OCI-M1 (cell line): Measurements from ENCODE around the gene IDH3A.
A peak's percentile ranks its signal among the peaks of the same experiment; 100 is the strongest.
"Not testable (repeated sequence)": the region's sequence is repeated elsewhere in the genome, so short reads cannot be mapped to it uniquely, and the experiment has no call there.

Source experiments
- DNase-seq: peaks from one replicate; lab custom pipeline; 2025; lab: John Stamatoyannopoulos, UW

Gene IDH3A

GRCh38 chr15:78129751-78130287 is 19.3 kb upstream of the IDH3A start:
- DNase-seq = no peak

DNA sequence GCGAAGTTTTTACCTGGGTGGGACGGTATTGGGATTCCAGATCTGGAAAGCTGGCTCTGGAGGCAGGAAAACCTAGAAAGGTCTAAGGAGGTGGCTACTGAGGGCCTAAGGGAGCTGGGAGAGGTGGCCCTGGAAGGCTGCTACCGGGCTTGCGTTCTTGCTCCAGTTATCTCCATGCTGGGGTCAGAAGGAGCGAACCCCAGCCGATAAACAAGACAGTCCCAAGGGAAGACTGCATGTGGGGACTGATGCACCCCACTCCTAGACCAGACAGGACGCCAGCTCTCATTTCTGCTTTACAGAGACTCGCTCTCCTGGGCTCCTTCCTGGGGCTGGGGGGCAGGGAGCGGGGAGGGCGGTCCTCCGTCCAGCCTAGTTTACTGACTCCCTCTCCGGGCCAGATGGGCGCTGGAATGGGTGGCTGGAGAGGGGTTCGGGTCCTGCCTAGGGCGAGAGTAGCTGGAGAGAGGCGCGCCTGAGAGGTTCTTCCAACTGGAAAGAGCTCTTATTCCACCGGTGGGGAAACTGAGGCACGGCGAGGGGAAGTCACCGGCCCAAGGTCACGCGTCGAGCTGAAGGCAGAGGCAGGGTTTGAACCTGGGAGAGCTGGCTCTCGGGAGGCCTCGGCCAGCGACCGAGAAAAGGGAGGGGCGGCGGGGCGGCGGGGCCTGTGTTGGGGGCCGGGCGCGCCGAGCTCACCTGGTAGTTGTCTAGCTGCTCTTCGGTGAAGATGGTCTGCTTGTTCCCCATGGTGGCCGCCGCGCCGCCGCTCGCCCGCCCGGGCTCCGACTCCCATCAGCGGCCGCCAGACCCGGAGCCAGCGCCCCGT is 18.5 kb upstream of the IDH3A start:
- no peak for DNase-seq

GRCh38 chr15:78131295-78132061 is 17.7 kb upstream of the IDH3A start, which contains the start of gene CIB2:
TSS of gene CIB2 (minus strand) at chr15:78131445. CDS start at chr15:78131215, 230 bp downstream.
- peak; percentile 81 for DNase-seq

DNA sequence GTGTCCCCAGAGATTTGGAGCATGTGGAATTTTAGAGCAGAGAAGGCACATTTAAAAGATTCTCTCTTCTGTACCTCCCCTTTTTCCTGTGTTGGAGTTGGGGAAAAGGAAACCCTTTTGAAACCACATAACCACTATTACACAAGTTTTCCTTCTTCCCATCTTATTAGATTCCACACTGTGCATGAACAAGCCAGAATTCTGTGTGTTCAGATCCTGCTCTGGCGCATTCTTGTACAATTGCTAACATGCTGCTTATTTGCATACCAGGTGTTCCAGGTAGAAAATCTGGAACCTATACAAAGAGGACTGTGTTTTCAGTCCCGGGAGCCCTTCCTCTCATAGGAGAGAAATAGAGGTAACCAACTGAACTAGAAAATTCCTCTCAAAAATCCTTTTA is 15.4 kb upstream of the IDH3A start:
- no peak for DNase-seq

DNA sequence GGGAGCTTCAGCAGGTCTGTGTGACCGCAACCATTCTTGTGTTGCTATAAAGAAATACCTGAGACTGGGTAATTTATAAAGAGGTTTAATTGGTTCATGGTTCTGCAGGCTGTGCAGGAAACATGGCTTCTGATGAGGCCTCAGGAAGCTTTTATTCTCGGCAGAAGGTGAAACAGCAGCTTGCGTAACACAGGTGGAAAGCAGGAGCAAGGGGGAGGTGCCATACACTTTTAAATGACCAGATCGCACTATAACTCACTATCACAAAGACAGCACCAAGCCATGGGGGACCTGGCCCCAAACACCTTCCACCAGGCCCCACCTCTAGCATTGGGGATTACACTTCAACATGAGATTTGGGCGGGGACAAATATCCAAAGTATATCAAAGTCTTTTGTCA is 9.6 kb upstream of the IDH3A start:
- DNase-seq = no peak

GRCh38 chr15:78140292-78140691 is 8.9 kb upstream of the IDH3A start:
- no peak for DNase-seq

DNA sequence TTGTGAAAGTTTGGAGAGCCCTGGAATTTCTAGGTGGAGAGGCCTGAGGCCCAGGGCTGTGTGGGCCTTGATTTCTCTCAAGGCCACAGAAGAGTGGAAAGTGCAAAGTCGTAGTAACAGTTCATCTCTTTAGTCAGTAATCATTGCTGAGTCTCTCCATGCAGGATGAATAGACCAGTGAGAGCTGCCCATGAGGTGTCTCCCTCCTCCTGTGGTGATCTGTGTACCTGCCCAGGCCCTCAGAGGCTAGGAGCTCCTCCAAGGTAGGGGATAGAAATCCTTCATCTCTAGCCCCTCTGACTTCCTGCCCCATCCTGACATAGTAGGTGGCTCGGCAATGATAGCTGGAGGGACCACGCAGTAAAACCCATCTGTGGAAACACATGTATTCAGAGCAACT is 6.8 kb upstream of the IDH3A start:
- no peak for DNase-seq

GRCh38 chr15:78146425-78147154 is 2.6 kb upstream of the IDH3A start:
- no peak for DNase-seq

- DNase-seq = no peak
Measured at GRCh38 chr15:78147566-78147965, 1.6 kb upstream of the IDH3A start.

- peak; percentile 37 for DNase-seq
Measured at GRCh38 chr15:78148392-78149067, 632 bp upstream of the IDH3A start.

DNA sequence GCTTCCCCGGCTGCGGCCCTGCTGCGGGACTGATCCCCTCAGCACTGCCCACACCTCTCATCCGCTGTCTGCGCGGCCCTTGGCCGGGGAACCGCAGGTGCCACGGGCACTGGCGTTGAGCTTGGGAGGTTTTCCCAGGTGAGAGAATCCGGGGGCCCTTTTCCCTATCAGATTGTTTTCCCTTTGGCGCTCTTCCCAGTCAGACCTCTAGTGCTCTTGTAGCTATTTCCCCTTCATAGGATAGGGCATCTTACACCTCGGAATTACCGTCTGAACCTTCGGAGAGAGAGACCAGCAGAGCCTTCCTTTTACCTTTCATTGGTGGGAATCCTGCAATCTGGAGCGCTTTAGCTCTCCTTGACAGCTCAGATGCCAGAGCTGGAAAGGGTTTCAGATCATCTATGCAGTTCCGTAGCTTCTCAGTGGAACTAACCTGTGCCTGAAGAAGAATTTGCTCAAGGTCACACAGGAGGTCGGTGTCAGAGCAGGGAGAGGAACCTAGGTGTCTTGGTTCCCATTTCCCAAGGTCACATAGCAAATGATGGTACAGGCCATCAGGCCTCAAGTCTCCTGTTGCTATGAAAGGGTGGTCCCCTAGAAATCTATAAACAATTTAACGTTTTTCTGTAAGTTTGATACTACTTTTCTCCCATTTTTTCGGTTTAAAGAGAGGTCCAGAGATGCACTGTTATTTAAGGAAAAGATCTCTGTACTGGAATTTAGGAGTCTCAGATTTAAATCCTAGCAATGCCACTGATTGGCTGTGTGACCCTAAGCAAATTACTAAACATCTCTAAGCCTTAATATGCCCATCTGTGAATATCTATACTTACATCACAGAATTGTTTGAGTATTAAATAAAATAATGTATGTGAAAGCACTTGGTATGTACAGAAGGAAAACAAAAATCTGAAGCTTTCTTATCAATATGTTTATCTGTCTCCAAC is 916 bp downstream of the IDH3A start:
- peak; percentile 42 for DNase-seq

DNA sequence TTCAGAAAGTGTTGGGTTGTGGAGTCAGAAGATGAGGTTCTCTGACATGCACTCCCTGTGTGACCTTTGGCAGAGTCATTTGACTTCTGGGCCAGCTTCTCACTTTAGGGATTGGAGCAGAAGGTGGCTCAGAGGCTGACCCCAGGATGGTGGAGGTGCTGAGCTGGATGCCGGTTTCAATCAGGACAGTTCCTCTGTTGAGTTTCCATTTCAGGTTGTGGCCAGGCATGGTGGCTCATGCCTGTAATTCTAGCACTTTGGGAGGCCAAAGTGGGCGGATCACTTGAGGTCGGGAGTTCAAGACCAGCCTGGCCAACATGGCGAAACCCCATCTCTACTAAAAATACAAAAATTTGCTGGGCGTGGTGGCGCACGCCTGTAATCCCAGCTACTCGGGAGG is 1.9 kb downstream of the IDH3A start:
- not testable (repeated sequence) for DNase-seq

DNA sequence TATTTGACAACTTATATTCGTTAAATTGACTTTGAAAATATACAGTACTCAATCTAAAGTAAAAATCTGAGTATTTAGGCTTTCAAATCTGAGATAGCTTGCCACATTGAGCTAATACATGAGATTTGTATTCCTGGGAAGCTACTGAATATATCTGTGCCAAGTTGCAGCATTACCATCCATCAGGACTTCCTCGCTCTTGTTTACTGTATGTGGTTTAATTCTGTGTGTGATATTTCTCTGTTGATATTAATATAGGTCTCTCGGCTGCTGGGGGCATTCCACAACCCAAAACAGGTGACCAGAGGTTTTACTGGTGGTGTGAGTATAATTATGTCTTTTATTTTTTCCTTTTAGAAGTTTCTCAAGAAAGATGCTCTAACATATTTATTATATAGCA is 5.8 kb downstream of the IDH3A start:
- DNase-seq = no peak

- no peak for DNase-seq
Measured at GRCh38 chr15:78155355-78155939, 6.3 kb downstream of the IDH3A start.

DNA sequence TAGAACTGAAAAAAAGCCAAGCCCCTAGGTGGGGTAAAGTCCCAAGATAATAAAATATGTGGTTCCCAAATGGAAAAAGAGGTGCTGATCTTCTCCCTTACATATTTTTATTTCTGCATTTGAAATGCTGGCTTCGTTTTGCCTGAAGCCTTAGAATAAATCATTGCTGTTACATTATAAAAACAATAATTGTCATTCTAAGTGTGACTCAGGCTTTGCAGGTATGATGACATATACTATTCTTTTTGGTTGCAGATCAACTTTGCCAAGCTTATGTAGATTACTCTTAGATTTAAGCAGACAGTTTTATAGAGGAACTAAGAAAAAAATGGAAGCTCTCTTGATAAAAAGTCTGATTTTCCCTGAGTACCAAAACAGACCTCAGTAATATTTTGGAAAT is 7.5 kb downstream of the IDH3A start:
- no peak for DNase-seq

DNA sequence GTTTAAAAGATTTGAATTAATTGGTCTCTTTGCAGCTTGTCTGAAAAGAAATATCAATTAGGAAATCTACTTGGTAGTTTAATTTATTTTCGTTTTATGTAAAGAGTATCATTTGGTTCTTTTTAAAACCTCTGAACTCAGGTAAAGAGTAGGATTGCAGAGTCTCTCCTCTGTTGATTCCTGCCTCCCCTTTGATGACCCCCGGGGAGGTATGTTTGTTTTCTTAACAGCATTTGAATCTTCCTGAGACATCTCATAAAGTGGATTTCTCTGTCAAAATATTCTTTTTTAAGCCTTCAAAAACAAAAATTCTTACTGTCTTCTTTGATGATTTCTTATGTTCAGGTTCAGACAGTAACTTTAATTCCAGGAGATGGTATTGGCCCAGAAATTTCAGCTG is 8.0 kb downstream of the IDH3A start:
- DNase-seq = no peak

- DNase-seq = no peak
Measured at GRCh38 chr15:78159395-78159794, 10.2 kb downstream of the IDH3A start.

DNA sequence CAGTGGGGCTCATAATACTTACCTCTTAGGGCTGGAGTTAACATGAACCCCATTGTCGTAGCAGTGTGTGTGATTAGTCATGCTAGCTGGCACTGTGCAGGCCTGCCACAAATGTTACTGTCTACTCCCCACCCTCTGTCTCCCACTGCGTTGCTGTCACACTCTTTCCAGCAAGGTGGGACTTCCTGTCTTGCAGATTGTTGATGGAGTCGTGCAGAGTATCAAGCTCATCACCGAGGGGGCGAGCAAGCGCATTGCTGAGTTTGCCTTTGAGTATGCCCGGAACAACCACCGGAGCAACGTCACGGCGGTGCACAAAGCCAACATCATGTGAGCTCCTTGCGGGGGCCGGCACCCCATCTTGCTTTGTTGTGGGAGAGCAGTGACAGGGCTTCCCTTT is 12.9 kb downstream of the IDH3A start:
- no peak for DNase-seq

DNA sequence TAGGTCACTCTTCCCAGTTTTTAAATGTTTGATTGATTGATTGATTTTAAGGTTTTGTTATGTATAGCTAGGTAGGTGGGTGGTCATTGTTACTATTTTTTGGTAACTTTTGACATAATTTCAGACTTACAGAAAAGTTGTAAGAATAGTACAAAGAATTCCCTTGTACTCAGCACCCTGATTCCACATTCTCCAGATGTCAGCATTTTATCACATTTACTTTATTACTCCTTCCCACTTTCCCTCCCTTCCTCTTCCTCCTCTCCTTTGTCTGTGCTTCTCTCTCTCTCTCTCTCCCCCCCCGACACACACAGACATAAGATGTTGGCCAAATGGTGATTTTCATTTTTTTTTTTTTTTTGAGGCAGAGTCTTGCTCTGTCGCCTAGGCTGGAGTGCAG is 14.8 kb downstream of the IDH3A start:
- no peak for DNase-seq

DNA sequence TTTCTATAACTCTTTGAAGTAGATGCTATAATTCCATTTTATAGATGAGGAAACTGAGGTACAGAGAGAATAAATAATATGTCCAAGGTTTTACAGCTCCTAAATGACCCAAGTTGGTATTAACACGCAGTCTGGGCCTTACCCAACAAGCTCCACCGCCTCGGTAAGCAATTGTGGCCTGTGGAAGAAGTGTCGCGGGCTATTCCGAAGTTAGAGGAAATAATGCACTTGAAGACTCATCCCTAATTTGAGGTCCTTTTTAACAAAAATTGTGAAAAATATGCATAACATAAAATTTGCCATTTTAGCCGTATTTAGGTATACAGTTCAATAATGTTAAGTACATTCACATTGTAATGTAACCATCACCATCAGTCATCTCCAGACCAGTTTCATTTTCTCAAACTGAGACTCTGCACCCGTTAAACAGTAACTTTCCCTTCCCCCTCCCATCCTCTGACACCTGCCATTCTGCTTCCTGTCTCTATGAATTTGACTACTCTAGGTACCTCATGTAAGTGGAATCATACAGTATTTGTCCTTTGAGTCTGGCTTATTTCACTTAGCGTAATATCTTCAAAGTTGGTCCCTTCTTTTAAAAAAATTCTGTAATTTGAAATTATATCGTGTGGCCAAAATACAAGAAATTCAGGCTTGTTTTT is 18.2 kb downstream of the IDH3A start:
- no peak for DNase-seq
